ENCODE measurements around the gene GPR162.

Gene GPR162

DNA sequence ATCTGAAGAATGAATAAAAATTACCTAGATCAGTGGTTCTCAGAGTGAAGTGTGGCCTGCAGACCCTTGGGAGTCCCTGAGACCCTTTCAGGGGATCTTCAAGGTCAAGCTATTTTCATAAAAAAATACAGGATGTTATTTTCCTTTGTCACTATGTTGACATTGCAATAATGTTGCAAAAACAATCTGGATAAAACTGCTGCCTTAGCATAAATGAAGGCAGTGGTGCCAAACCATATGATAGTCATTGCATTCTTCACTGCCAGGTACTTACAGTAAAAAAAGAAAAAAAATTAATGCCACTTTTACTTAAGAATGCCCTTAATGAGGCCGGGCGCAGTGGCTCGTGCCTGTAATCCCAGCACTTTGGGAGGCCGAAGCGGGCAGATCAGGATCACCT is 34.3 kb upstream of the GPR162 start:
- DNase-seq, result no peak

DNA sequence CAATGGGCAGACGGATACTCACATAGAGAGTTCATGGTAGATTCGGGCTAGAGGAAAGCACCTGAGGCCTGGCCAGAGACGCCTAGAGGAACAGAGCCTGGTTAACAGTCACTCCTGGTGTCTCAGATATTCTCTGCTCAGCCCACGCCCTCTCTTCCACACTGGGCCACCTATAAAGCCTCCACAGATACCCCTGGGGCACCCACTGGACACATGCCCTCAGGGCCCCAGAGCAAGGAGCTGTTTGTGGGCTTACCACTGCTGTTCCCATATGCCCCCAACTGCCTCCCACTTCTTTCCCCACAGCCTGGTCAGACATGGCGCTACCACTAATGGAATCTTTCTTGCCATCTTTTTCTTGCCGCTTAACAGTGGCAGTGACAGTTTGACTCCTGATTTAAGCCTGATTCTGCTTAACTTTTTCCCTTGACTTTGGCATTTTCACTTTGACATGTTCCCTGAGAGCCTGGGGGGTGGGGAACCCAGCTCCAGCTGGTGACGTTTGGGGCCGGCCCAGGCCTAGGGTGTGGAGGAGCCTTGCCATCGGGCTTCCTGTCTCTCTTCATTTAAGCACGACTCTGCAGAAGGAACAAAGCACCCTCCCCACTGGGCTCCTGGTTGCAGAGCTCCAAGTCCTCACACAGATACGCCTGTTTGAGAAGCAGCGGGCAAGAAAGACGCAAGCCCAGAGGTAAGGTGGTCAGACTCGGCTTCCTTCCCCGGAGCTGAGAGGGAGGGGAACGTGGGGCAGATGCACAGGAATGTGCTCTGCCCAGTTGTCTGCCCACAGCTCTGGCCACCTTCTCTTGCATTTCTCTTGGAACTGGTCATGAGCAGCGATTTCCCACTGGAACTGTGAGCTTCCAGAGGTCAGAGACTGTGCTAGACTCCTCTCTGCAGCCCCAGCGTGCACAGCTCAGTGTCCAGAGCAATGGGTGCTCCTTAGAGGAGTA is 32.4 kb upstream of the GPR162 start, which contains the start of gene CD4:
Gene CD4 (plus strand): TSS at position 557 of the 953 bp plus-strand sequence. CDS start 10,611 bp downstream, outside the sequence.
- DNase-seq, result peak; percentile 69 to 80

DNA sequence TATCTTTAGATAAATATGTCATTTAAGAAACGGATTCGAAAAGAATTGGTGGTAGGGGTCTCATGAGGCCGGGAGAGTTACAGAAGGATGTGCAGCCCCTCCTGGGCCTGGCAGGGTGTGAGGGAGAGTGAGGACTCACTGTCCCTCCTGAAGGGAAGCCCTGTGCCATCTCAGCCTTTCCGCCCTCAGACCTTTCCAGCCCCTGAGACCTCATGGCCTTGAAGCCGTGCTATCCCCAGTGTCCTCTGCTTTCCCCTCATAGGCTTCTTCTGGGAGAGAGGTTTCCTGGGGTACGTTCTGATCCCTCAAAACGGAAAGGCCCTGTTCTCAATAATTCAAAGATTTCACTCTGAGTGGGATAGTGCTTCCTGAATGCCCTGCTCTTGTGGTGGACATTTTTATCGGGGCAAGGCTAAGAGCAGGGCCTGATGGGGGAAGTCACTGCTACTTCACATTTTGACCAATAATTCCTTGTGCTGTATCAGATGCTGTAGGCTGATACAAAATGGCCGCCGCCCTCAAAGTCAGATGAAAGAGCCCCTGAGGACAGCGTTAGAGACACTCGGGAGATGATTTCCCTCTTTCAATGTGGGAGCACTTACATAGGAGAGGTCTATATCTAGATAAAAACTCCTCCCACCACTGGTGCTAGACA is 31.0 kb upstream of the GPR162 start:
- peak in 1 of 2 donors; percentile 40 for DNase-seq

DNA sequence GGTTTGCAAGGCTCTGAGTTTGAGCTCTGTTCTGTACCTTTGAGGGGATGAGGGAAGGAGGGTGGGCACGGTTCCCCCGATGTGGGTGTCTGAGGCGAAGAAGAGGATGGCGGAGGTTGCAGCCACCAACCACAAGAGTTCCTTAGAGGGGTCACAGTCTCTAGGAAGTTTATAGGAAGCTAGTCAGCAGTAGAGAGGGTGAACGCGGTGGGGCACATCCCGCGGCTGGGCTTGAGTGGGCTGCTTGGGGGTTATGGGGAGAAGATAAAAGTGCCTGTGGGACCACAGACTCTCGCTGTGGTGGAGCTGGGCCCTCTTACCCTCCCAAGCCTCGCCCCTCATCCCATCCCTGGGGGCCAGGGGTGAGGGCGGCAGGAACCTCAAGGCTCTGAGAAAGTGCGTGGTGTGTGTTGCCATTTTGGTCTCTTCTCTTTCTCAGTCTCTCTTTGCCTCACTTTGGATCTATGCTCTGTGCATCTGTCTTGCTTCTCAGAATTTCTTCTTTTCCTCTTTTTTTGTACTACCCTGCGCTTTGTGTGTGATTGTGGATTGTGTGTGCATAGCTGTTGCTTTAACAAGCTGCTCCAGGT is 29.6 kb upstream of the GPR162 start:
- DNase-seq, result no peak

DNA sequence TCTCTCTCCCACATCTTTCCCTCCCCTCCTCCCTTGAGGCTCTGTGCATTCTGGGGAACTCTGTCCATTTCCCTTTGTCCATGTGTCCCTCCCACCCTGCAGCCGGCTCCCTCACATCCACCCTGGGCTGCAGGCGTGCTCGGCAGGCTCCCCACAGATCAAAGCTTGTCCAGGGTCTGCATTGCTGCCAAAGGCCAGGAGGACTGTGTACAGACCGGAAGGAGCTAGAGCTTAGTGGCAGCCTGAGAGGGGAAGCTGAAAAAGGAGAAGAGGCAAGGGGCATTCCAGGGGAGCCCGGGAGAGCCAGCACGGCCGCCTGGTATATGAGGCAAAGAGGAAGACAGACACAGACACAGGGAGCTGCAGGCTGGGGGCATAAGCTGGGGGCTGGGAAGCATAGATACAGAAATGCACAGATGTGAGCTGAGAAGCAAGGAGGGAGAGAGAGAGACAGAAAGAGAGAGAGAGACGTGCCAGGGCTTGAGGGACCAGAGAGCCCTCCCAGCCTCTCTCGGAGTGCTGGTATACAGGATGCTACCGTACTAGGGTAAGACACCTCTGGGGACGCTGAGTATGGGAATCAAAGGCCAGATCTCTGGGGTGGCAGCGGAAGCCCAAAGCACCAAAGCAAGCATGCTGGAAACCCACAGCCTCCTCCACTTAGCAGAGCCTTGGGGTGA is 29.0 kb upstream of the GPR162 start:
- peak; percentile 82 to 84 for DNase-seq

DNA sequence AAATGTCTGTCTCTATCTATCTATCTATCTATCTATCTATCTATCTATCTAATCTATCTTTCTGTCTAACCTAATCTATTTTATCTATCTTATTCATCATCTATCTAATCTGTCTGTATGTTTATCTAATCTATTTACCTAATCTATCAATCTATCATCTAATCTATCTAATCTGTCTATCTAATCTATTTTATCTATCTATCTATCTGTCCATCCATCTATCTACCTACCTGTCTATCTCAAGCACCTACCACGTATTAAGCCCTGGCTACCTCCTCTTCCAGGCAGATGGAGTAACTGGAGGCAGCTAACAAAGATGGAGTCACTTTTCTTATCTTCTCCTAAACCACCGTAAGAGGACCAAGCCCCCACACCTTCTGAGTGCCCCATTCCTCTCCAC is 26.5 kb upstream of the GPR162 start:
- no peak for DNase-seq

DNA sequence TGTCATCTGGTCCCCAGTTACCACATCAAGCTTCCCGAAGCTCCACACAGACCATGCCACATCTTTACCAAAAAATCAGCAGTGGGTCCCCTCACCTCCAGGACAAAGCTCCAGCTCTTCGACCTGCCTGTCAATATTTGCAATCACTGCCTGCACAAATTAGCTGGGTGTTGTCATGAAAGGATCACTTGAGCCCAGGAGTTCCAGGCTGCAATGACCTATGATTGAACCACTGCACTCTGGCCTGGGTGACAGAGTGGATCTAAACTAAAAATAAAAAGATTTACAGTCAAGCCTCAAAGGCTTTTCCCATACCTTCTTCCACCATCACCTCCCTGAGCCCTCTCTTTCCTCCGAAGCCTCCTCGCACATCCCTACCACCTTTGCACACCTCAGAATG is 25.0 kb upstream of the GPR162 start:
- DNase-seq, result no peak

DNA sequence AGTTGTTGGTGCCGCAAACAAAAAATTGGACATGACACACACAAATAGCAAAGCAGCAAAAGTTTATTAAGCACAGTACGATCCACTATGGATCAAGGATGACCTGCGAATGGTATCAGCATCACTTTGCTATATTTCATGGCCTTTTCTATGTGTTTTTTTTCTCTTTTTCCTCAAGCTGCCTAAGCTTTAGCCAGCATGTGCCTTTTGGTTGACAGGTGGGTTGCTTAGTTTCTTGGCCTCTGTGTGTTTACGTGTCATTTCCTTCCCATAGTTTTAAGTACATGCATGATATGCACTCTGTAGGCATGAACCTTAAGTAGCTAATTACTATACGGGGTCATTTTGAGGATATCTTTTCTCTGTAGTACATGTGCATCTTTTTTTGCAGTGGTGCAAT is 22.5 kb upstream of the GPR162 start:
- no peak for DNase-seq

DNA sequence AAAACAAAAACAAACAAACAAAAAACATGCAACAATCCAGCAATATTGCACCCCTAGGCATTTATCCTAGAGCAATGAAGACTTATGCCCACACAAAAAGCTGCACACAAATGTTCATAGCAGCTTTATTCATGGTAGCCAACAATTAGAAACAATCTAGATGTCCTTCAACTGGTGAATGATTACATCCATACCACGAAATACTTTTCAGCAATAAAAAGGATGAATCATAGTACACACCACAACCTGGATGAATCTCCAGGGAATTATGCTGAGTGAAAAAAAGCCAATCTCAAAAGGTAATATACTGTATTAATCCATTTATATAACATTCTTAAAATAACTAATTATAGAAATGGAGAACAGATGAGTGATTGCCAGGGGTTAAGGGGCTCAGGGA is 14.5 kb upstream of the GPR162 start:
- DNase-seq, result no peak

DNA sequence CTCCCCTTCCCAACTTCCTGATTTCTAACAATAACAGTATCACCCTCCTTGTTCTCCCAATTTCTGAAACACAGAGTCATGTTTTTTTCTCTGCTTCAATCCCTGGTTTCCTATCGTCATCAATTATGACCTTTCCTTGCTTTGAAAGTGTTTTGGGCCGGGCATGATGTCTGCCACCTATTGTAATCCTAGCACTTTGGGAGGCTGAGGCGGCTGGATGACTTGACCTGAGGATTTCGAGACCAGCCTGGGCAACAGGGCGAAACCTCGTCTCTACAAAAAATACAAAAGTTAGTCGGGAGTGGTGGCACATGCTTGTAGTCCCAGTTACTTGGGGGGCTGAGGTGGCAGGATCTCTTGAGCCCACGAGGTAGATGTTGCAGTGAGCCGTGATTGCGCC is 12.6 kb upstream of the GPR162 start:
- no peak for DNase-seq

DNA sequence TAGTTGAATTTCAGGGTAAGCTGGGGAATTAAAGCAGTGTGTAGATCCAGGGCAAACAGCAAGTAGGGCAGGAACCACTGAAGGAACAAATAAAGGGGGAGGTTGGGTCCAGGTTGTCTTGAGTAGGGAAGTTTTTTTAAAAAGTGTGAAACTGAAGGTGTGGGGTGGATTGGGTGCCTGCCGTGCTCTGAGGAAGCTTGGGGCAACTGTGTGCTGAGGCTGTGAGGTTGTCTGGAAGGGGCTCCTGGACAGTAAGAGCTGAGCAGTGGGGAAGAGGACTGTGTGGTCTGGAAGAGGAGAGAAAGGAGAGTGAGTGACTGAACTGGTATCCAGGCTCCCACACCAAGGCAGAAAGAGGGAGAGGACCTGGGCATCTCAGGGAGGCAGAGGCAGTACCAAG is 10.9 kb upstream of the GPR162 start:
- no peak for DNase-seq

DNA sequence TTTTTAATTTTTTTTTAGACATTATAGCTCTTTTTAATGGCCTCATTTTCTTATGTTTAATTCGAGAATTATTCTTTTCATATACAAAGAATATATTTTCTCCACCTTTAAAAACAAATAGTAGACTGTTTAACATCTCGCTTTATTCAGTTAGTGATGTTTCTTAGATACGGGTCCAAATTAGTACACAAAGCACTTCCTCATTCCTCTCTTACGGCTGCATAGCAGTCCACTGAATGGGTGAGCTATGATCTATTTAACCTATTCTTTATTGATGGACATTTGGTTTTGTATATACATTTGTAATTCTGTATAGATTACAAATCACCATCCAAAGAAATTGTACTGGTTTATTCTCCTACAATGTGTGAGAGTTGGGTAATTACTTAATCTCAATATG is 8.3 kb upstream of the GPR162 start:
- no peak for DNase-seq

DNA sequence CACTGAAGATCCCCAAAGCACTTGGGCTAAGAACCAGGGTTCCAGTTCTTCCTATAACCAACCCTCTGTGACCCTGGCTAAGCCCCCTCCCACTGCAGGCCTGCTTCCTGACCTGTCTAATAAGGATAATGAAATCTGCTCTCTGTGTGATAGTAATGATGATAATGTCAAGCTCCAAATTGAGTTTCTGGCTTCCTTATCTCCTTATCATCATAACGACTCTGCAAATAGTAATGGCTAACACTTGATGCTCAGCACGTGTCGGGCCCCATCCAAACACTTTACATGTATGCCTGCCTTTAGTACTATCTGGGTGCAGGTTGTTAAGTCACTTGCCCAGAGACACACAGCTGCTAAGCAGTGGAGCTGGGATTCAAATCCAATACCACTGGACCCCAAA is 5.0 kb upstream of the GPR162 start:
- DNase-seq, result no peak

DNA sequence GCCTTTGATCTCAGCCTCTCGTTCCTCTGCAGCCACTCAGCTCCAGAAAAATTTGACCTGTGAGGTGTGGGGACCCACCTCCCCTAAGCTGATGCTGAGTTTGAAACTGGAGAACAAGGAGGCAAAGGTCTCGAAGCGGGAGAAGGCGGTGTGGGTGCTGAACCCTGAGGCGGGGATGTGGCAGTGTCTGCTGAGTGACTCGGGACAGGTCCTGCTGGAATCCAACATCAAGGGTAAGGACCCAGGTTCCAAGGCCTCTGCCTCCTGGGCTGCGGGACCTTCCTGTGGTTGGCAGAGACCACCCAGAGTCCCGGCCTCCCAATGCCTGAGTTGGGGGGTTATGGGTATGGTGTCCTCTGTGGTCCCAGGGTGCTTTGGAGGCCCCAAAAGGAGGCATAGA is 4.5 kb upstream of the GPR162 start:
- no peak for DNase-seq

DNA sequence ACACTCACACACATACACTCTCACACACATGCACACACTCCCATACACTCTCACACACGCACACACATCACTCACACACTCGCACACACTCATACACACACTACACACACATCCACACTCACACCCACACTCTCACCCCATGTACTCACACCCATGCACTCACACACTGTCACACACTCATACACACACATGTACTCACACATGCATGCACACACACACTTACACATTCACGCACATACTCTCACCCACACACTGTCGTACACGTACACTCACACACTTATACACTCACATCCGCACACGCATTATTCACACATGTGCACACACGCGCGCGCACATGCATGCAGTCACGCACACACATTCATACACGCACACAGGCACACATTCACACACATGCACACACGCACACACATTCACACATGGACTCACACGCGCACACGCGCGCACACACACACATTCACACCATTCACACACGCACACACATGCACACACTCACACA is 3.9 kb upstream of the GPR162 start:
- no peak for DNase-seq

DNA sequence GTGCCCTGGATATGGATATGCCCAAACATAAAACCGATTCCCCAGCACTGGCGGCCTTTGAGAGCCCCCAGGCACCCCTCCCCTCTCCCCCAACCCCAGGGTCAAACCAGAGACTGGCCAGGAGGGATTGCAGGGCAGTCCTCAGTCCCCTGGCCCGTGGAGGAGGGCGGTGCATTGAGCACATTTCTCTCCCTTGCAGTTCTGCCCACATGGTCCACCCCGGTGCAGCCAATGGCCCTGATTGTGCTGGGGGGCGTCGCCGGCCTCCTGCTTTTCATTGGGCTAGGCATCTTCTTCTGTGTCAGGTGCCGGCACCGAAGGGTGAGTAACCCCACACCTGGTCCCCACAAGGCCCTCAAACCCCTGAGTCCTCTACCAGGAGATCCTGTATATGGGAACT is 3.4 kb upstream of the GPR162 start:
- DNase-seq, result no peak

DNA sequence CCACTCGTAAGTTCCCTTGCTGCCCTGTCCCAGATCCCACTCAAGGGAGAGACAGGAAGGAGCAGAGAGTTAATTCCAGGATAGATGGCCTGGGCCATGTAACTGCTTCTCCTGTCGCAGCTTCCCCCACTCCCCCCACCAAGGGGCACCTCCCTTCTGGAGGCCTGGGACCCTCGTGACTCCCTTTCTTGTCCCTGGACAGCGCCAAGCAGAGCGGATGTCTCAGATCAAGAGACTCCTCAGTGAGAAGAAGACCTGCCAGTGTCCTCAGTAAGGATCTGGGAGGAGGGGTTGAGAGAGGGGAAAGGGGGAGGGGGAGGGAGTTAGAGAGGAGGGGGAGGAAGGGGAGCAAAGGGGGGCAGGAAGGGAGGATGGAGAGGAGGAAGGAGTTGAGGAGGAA is 3.0 kb upstream of the GPR162 start:
- DNase-seq, result no peak

DNA sequence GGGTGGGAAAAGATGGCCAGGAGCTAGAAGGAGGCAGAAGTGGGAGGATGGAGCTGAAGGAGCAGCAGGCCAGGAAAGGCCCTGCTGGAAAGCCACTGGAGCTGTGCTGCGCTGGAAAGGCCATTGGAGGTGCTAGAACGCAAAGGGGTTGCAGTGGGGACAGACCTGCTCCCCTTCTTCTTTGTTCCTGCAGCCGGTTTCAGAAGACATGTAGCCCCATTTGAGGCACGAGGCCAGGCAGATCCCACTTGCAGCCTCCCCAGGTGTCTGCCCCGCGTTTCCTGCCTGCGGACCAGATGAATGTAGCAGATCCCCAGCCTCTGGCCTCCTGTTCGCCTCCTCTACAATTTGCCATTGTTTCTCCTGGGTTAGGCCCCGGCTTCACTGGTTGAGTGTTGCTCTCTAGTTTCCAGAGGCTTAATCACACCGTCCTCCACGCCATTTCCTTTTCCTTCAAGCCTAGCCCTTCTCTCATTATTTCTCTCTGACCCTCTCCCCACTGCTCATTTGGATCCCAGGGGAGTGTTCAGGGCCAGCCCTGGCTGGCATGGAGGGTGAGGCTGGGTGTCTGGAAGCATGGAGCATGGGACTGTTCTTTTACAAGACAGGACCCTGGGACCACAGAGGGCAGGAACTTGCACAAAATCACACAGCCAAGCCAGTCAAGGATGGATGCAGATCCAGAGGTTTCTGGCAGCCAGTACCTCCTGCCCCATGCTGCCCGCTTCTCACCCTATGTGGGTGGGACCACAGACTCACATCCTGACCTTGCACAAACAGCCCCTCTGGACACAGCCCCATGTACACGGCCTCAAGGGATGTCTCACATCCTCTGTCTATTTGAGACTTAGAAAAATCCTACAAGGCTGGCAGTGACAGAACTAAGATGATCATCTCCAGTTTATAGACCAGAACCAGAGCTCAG is 2.3 kb upstream of the GPR162 start:
- DNase-seq, result no peak

DNA sequence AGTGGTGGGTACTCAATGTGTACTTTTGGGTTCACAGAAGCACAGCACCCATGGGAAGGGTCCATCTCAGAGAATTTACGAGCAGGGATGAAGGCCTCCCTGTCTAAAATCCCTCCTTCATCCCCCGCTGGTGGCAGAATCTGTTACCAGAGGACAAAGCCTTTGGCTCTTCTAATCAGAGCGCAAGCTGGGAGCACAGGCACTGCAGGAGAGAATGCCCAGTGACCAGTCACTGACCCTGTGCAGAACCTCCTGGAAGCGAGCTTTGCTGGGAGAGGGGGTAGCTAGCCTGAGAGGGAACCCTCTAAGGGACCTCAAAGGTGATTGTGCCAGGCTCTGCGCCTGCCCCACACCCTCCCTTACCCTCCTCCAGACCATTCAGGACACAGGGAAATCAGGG is 1.5 kb upstream of the GPR162 start:
- DNase-seq, result no peak

DNA sequence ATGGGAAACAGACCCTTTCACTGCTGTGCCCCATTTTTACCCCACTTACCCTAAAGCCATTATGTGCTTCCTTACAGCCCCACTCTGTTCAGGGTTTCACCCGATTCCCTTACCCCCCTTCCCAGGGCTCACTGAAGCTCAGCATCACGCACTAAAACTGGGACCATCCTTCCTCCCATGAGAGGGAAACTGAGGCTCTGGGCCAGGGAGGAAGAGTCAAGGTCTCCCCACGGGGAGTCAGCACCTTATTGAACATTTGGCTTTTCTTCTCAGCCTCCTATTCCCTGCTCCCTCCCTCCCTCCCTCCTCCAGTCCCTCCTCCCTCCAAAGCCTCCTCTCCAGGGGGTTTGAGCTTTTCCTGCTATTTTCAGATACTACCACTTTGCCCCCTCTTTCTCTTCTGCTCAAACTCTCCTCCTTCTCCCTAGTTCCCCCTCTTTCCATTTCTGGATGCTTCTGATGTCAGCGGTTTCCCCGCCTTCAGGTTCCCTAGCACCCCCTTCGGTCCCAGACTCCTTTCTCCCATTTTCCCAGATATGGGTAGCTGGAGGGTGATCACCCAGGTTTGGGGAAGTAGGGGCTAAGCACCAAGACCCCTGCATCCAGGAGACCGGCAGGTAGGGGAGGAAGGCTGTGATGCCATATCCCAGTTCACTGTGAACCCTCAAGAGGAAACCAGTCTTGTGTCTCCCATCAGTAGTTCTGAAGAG is 960 bp downstream of the GPR162 start:
- no peak for DNase-seq
